ENCODE data around the gene PTPRM.

- TF ChIP-seq CTCF (conservative IDR thresholded peaks at IDR 0.05; ENCODE audit: low read depth, low read length) = no peak
- no peak for TF ChIP-seq EZH2phosphoT487 (IDR thresholded peaks at IDR 0.05; ENCODE audit: borderline replicate concordance, low read length)
Measured at GRCh38 chr18:7647500-7647899, 80.4 kb downstream of the PTPRM start.
